ENCODE measurements around the gene MGMT. TPM values are rescaled to one million over a fixed set of nuclear protein-coding genes. Genes with fewer than 3 reads are reported as not detected.

Gene MGMT
- total RNA-seq, 5 donors from 2014 or later (not counting 1 experiment from before 2014, with no cell fraction given) = 16.6 to 24.6 (median 21.1) TPM

DNA sequence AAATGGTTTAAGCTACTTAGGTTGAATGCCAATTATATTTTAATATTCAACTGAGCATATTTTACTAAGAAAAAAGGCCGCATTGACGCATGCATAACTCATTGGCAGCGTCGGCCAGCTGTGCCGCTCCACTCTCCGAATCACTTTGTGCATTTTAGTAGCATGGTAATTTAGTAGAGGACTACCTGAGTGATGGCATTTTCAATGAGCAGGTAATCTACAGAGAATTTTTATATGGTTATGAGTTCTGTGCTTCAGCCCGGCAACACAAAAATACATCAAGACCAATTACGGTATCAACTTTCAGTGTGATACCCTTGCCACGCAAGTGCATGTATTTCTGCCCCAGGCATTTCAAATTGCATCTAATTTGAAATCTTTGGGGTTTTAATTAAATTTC, 249.8 kb downstream of the MGMT start:
- Histone ChIP-seq H3K4me1 (ENCODE audit: control insufficient read depth in 1 of 2, extremely low read depth in 1 of 2, insufficient read depth in 2 of 2, low read length in 2 of 2) (no peaks in the 10 kb centered on the region), H3K36me3 (ENCODE audit: control insufficient read depth in 2 of 2, extremely low read depth in 1 of 2, insufficient read depth in 1 of 2, low read length in 1 of 2) (peaks cover 0 to 4% of the 10 kb centered on the region in 2 donors), H3K27ac (ENCODE audit: low read length) (no peak overlapping the region), H3K4me3 (ENCODE audit: control insufficient read depth in 1 of 2, extremely low read depth in 1 of 2, low read length in 1 of 2) (no peak overlapping the region), H3K27me3 (replicated peaks in 1 of 2; ENCODE audit: control insufficient read depth in 2 of 2, extremely low read depth in 1 of 2, insufficient read depth in 2 of 2, low read length in 1 of 2) (no peaks in the 10 kb centered on the region), H3K9me3 (no peaks in the 10 kb centered on the region)
- DNase-seq (no peak), ATAC-seq (replicated peaks in 1 of 4) (no peak)
- WGBS (ENCODE audit: insufficient coverage) = no CpG with 5 or more reads among the region's 9 CpGs
- ChIA-PET POLR2A (interaction anchor here in 1 of 2 donors (0.6 kb wide), 1 partner anchor 65 kb away, joined by 3 read pairs; no protein-coding TSS in a partner anchor), CTCF (no interaction called here)
- Mint-ChIP-seq H3K4me3 (no peak overlapping the region), H3K27me3 (no peaks in the 10 kb centered on the region), H3K9me3 (peaks cover 12 to 23% (median 14%) of the 10 kb centered on the region in 3 donors), H3K4me1 (peaks cover 0 to 5% (median 0%) of the 10 kb centered on the region in 3 donors), H3K36me3 (peaks cover 76% of the 10 kb centered on the region), H3K27ac (no peak overlapping the region)

DNA sequence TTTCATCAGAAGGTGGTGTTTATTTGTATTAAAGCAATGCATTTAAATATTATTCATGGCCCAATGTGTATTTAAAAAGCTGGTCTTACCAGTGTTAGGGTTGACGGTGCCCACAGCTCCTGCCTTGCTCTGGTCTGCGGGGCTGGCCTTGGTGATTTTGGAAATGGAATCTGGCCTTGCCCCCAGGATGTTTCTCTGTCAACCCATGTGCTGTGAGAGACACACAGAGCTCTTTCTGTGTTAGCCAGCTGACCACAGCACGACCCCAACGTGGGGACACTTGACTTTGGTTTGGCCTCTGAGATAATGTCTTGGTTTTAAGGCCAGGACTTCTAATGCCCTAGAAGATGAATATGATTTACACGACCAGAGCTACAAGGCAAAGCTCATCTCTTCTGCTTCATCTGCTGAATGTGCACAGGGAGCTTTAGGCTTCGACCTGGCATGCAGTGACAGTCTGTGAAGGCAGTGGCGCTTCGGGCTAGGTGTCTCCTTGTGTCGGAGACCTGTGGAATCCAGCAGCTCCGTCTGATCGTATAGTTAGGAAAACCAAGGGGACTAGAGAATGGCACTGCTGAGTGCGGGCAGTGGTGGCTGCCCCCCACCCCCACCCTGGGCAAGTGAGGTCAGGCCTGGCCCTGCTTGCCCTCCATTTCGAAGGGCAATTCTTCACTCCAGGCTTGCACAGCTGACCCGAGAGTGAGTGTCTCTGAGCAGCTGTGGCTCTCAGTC, 250.9 kb downstream of the MGMT start:
- ATAC-seq (replicated peaks in 1 of 4) = no peak
- Histone ChIP-seq H3K4me1 (ENCODE audit: control insufficient read depth in 1 of 2, extremely low read depth in 1 of 2, insufficient read depth in 2 of 2, low read length in 2 of 2) (no peaks in the 10 kb centered on the region), H3K27me3 (replicated peaks in 1 of 2; ENCODE audit: control insufficient read depth in 2 of 2, extremely low read depth in 1 of 2, insufficient read depth in 2 of 2, low read length in 1 of 2) (no peaks in the 10 kb centered on the region), H3K9me3 (no peaks in the 10 kb centered on the region), H3K36me3 (ENCODE audit: control insufficient read depth in 2 of 2, extremely low read depth in 1 of 2, insufficient read depth in 1 of 2, low read length in 1 of 2) (peaks cover 0 to 4% of the 10 kb centered on the region in 2 donors), H3K4me3 (ENCODE audit: control insufficient read depth in 1 of 2, extremely low read depth in 1 of 2, low read length in 1 of 2) (no peak overlapping the region), H3K27ac (ENCODE audit: low read length) (no peak overlapping the region)
- Mint-ChIP-seq H3K27me3 (no peaks in the 10 kb centered on the region), H3K4me3 (no peak overlapping the region), H3K27ac (no peak overlapping the region), H3K9me3 (peaks cover 12 to 23% (median 14%) of the 10 kb centered on the region in 3 donors), H3K4me1 (no peaks in the 10 kb centered on the region), H3K36me3 (peaks cover 73% of the 10 kb centered on the region)
- CTCF ChIA-PET = no interaction called here
- DNase-seq = no peak
- 90% methylated on average over 13 of the region's 14 CpGs for WGBS (ENCODE audit: insufficient coverage)
- POLR2A ChIA-PET = no interaction called here

DNA sequence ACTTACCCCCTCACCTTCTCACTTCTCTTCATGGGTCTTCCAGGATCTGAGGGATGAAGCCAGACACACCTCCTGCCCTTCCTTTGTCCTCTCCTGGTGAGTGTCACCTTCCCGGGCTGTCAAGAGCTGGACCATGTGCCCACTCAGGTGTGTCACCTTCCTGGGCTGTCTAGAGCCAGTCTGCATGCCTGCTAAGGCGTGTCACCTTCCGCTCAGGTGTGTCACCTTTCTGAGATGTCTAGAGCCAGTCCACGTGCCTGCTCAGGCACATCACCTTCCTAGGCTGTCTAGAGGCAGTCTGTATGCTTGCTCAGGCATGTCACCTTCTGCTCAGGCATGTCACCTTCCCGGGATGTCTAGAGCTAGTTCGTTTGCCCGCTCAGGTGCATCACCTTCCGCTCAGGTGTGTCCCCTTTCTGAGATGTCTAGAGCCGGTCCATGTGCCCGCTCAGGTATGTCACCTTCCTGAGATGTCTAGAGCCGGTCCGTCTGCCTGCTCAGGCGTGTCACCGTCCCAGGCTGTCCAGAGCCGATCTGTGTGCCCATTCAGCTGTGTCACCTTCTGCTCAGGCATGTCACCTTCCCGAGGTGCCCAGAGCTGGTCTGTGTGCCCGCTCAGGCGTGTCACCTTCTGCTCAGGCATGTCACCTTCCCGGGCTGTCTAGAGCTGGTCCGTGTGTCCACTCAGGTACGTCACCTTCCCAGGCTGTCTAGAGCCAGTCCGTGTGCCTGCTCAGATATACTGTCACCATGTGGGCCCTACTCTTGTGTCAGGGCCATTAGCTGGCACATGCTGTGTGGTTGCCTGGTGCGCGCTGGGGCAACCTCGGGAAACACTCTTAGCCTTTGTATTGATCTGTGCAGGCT, 251.7 kb downstream of the MGMT start:
- ChIA-PET POLR2A (no interaction called here), CTCF (no interaction called here)
- Mint-ChIP-seq H3K36me3 (peaks cover 73% of the 10 kb centered on the region), H3K4me3 (no peak overlapping the region), H3K27ac (no peak overlapping the region), H3K4me1 (no peaks in the 10 kb centered on the region), H3K9me3 (peaks cover 12 to 27% (median 14%) of the 10 kb centered on the region in 3 donors), H3K27me3 (no peaks in the 10 kb centered on the region)
- Histone ChIP-seq H3K4me1 (ENCODE audit: control insufficient read depth in 1 of 2, extremely low read depth in 1 of 2, insufficient read depth in 2 of 2, low read length in 2 of 2) (no peaks in the 10 kb centered on the region), H3K27me3 (replicated peaks in 1 of 2; ENCODE audit: control insufficient read depth in 2 of 2, extremely low read depth in 1 of 2, insufficient read depth in 2 of 2, low read length in 1 of 2) (no peaks in the 10 kb centered on the region), H3K27ac (ENCODE audit: low read length) (no peak overlapping the region), H3K36me3 (ENCODE audit: control insufficient read depth in 2 of 2, extremely low read depth in 1 of 2, insufficient read depth in 1 of 2, low read length in 1 of 2) (peaks cover 0 to 3% of the 10 kb centered on the region in 2 donors), H3K9me3 (no peaks in the 10 kb centered on the region), H3K4me3 (ENCODE audit: control insufficient read depth in 1 of 2, extremely low read depth in 1 of 2, low read length in 1 of 2) (no peak overlapping the region)
- DNase-seq (peak in 1 of 35 experiments; percentile 9), ATAC-seq (replicated peaks in 1 of 4) (no peak)
- WGBS (ENCODE audit: insufficient coverage) = 93% methylated on average over 25 of the region's 25 CpGs

DNA sequence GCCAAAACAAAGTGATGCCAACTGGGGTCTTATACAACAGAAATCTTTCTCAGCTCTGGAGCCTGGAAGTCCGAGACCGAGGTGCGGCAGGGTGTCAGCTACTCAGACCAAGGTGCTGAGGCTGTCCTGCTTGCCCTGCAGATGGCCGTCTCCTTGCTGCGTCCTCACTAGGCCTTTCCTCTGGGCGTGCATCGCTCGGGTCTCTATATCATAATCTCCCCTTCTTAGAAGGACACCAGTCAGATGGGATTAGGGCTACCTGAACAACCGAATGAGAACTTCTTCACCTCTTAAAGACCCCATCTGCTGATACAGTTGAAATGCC, 252.3 kb downstream of the MGMT start:
- Histone ChIP-seq H3K27ac (ENCODE audit: low read length) (no peak overlapping the region), H3K27me3 (replicated peaks in 1 of 2; ENCODE audit: control insufficient read depth in 2 of 2, extremely low read depth in 1 of 2, insufficient read depth in 2 of 2, low read length in 1 of 2) (no peaks in the 10 kb centered on the region), H3K4me3 (ENCODE audit: control insufficient read depth in 1 of 2, extremely low read depth in 1 of 2, low read length in 1 of 2) (no peak overlapping the region), H3K4me1 (ENCODE audit: control insufficient read depth in 1 of 2, extremely low read depth in 1 of 2, insufficient read depth in 2 of 2, low read length in 2 of 2) (no peaks in the 10 kb centered on the region), H3K36me3 (ENCODE audit: control insufficient read depth in 2 of 2, extremely low read depth in 1 of 2, insufficient read depth in 1 of 2, low read length in 1 of 2) (no peaks in the 10 kb centered on the region), H3K9me3 (no peaks in the 10 kb centered on the region)
- CTCF ChIA-PET = no interaction called here
- ATAC-seq (replicated peaks in 1 of 4) = no peak
- Mint-ChIP-seq H3K9me3 (peaks cover 15 to 29% (median 17%) of the 10 kb centered on the region in 3 donors), H3K36me3 (peaks cover 79% of the 10 kb centered on the region), H3K27ac (no peak overlapping the region), H3K27me3 (no peaks in the 10 kb centered on the region), H3K4me1 (no peaks in the 10 kb centered on the region), H3K4me3 (no peak overlapping the region)
- DNase-seq = no peak
- POLR2A ChIA-PET = no interaction called here
- 100% methylated on average over 8 of the region's 9 CpGs for WGBS (ENCODE audit: insufficient coverage)

DNA sequence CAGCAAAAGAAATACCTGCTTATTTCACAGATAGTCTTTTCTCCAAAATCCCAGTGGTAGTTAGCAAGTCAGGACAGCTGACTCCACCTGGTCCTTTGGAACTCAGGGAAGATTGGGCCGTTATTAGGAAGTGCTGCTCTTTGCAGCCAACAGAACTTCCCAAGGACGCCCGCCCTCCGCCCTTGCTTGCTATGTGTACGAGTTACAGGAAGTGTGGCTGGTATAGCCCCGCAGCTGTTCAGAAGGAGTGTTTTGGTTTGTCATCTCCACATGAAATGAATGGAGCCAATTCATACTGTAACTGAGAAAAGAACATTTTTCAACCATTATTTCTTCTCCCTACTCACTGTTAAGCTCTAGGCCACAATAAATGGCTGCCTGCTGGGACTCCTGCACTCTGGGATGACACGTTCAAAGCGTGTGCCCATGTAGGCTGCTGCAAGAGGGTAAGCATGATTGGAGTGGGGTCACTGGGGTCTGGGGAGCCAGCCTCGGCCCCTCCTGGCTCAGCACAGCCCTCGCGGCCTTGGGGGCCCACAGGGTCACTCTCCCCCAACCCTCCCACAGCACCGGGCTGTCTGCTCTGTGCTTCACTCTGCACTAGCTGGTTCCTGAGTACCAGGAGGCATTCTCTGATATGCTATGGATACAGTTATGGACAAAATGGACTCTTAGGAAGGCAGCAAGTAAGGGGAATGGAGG, 253.0 kb downstream of the MGMT start:
- CTCF ChIA-PET = no interaction called here

DNA sequence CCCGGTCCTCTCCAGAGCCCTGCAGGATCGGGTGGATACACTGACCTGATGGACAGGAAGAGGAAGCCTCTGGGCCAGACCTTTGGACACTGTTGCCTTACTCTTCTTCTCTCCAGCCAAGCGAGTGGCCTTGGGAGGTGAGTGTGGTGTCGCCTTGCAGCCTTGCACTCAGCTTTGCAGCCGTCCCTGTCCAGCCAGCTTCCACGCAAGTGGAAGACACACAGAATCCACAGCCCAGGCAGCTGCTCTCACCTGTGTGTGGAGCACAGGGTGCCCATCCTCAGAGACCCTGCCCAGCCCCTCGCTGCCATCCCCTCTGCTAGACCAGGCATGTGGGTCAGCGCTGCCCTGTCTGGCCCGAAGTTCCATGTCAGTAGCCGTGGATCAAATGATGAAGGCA, 258.0 kb downstream of the MGMT start:
- H3K9me3 ChIP-seq = no peaks in the 10 kb centered on the region
- no peak overlapping the region for H3K27ac Mint-ChIP-seq
- H3K9me3 Mint-ChIP-seq = peaks cover 8 to 46% (median 26%) of the 10 kb centered on the region in 3 donors
- ChIA-PET POLR2A (no interaction called here), CTCF (no interaction called here)
- H3K4me1 Mint-ChIP-seq = no peaks in the 10 kb centered on the region
- no peaks in the 10 kb centered on the region for H3K27me3 Mint-ChIP-seq
- DNase-seq (no peak), ATAC-seq (replicated peaks in 1 of 4) (no peak)
- no peak overlapping the region for H3K27ac ChIP-seq (ENCODE audit: low read length)
- H3K36me3 ChIP-seq (ENCODE audit: control insufficient read depth in 2 of 2, extremely low read depth in 1 of 2, insufficient read depth in 1 of 2, low read length in 1 of 2) = peaks cover 0 to 7% of the 10 kb centered on the region in 2 donors
- 98% methylated on average over 7 of the region's 10 CpGs for WGBS (ENCODE audit: insufficient coverage)
- peaks cover 75% of the 10 kb centered on the region for H3K36me3 Mint-ChIP-seq
- H3K4me3 ChIP-seq (ENCODE audit: control insufficient read depth in 1 of 2, extremely low read depth in 1 of 2, low read length in 1 of 2) = no peak overlapping the region
- no peak overlapping the region for H3K4me3 Mint-ChIP-seq
- H3K27me3 ChIP-seq (replicated peaks in 1 of 2; ENCODE audit: control insufficient read depth in 2 of 2, extremely low read depth in 1 of 2, insufficient read depth in 2 of 2, low read length in 1 of 2) = no peaks in the 10 kb centered on the region
- no peaks in the 10 kb centered on the region for H3K4me1 ChIP-seq (ENCODE audit: control insufficient read depth in 1 of 2, extremely low read depth in 1 of 2, insufficient read depth in 2 of 2, low read length in 2 of 2)

More for the DNA sequence above, 253.0 kb downstream of the MGMT start:
- Histone ChIP-seq H3K9me3 (no peaks in the 10 kb centered on the region), H3K4me1 (ENCODE audit: control insufficient read depth in 1 of 2, extremely low read depth in 1 of 2, insufficient read depth in 2 of 2, low read length in 2 of 2) (no peaks in the 10 kb centered on the region), H3K4me3 (ENCODE audit: control insufficient read depth in 1 of 2, extremely low read depth in 1 of 2, low read length in 1 of 2) (no peak overlapping the region), H3K27me3 (replicated peaks in 1 of 2; ENCODE audit: control insufficient read depth in 2 of 2, extremely low read depth in 1 of 2, insufficient read depth in 2 of 2, low read length in 1 of 2) (no peaks in the 10 kb centered on the region), H3K36me3 (ENCODE audit: control insufficient read depth in 2 of 2, extremely low read depth in 1 of 2, insufficient read depth in 1 of 2, low read length in 1 of 2) (no peaks in the 10 kb centered on the region), H3K27ac (ENCODE audit: low read length) (no peak overlapping the region)
- Mint-ChIP-seq H3K27ac (no peak overlapping the region), H3K4me3 (no peak overlapping the region), H3K27me3 (no peaks in the 10 kb centered on the region), H3K4me1 (no peaks in the 10 kb centered on the region), H3K36me3 (peaks cover 85% of the 10 kb centered on the region), H3K9me3 (peaks cover 16 to 32% (median 20%) of the 10 kb centered on the region in 3 donors)
- DNase-seq = peak in 1 of 35 experiments; percentile 15
- WGBS (ENCODE audit: insufficient coverage) = 43% methylated on average over 1 of the region's 12 CpGs
- ATAC-seq (replicated peaks in 1 of 4) = no peak
- POLR2A ChIA-PET = no interaction called here

Measured in T-cell (primary cell).